Ovary (tissue), 3 donors: ENCODE data around the gene TMEM62.

Experiments used
- CTCF ChIP-seq, 3 donors: fragments of 450-650 bp in 2 of 3; fragments of 200-600 bp in 1 of 3; IDR thresholded peaks; one replicate each; pipeline versions ENCODE4 v1.5.1 to v1.8.0; 2016 to 2022; ENCODE audit warnings: antibody characterized with exemption in 3 of 3, mild to moderate bottlenecking in 1 of 3
- POLR2A ChIP-seq: fragments of 450-650 bp; IDR thresholded peaks from one replicate; pipeline ENCODE4 v1.6.1; 2017; ENCODE audit warnings: antibody characterized with exemption, mild to moderate bottlenecking, moderate library complexity
- donor health status: DM: no; HTN: no; CAD: no.

- TF ChIP-seq CTCF (IDR thresholded peaks at IDR 0.05): no peak
- TF ChIP-seq POLR2A: no peak
Observed at GRCh38 chr15:43204016-43204901, 70.9 kb downstream of the TMEM62 start.
